MM.1S (cell line): ENCODE data around the gene REXO4.

Experiments
- DNase-seq: peaks from one replicate; pipeline ENCODE4 v3.0.0-alpha.2; 2015
- H2AFZ ChIP-seq: fragments of 300-600 bp; sonication (generic); 2 replicates; pipeline ENCODE4 v1.6.0; 2016; ENCODE audit warnings: antibody characterized with exemption, low read length
- H3F3A ChIP-seq: fragments of 300-600 bp; sonication (generic); 2 replicates; pipeline ENCODE4 v1.6.1; 2016; ENCODE audit warnings: mild to moderate bottlenecking, antibody characterized with exemption, low read length, moderate library complexity, mixed read lengths; ENCODE audit not compliant: insufficient read depth
- H3K27ac ChIP-seq: fragments of 300-600 bp; sonication (generic); 2 replicates; pipeline ENCODE4 v1.5.1; 2016; ENCODE audit warnings: mild to moderate bottlenecking, low read length
- H3K27me3 ChIP-seq: fragments of 300-600 bp; sonication (generic); replicated peaks from 2 replicates; pipeline ENCODE4 v1.6.0; 2016; ENCODE audit warnings: low read length; ENCODE audit not compliant: insufficient read depth
- H3K36me3 ChIP-seq: fragments of 300-600 bp; sonication (generic); replicated peaks from 2 replicates; pipeline ENCODE4 v1.6.1; 2016; ENCODE audit warnings: mild to moderate bottlenecking, low read length, mixed read lengths; ENCODE audit not compliant: insufficient read depth
- H3K4me1 ChIP-seq: fragments of 300-600 bp; sonication (generic); 2 replicates; pipeline ENCODE4 v1.6.1; 2016; ENCODE audit warnings: low read length, mixed read lengths
- H3K4me2 ChIP-seq: fragments of 300-600 bp; sonication (generic); 2 replicates; pipeline ENCODE4 v1.6.0; 2016; ENCODE audit warnings: low read depth, low read length
- H3K4me3 ChIP-seq: fragments of 300-600 bp; sonication (generic); 2 replicates; pipeline ENCODE4 v1.5.1; 2016; ENCODE audit warnings: low read length, mixed read lengths
- H3K79me2 ChIP-seq: fragments of 300-600 bp; sonication (generic); 2 replicates; pipeline ENCODE4 v1.6.1; 2016; ENCODE audit warnings: mixed run types, low read length, mixed read lengths
- H3K9ac ChIP-seq: fragments of 300-600 bp; sonication (generic); 2 replicates; pipeline ENCODE4 v1.6.1; 2016; ENCODE audit warnings: low read length, mixed read lengths
- H3K9me2 ChIP-seq: fragments of 300-600 bp; sonication (generic); replicated peaks from 2 replicates; pipeline ENCODE4 v1.6.1; 2016; ENCODE audit warnings: mild to moderate bottlenecking, low read length, mixed read lengths; ENCODE audit not compliant: insufficient read depth
- H3K9me3 ChIP-seq: fragments of 300-600 bp; sonication (generic); replicated peaks from 2 replicates; pipeline ENCODE4 v1.6.1; 2016; ENCODE audit warnings: mild to moderate bottlenecking, low read length, mixed read lengths; ENCODE audit not compliant: insufficient read depth
- H4K20me1 ChIP-seq: fragments of 300-600 bp; sonication (generic); 2 replicates; pipeline ENCODE4 v1.6.1; 2016; ENCODE audit warnings: mild to moderate bottlenecking, low read length, moderate library complexity, mixed read lengths; ENCODE audit not compliant: insufficient read depth
- CTCF ChIP-seq: fragments of 300-600 bp; sonication (generic); IDR thresholded peaks from 2 replicates; pipeline ENCODE4 v1.5.1; 2016; ENCODE audit warnings: antibody characterized with exemption, low read length, mixed read lengths
- EZH2 ChIP-seq: fragments of 300-600 bp; sonication (generic); optimal IDR thresholded peaks from 2 replicates; pipeline ENCODE3; 2017; ENCODE audit warnings: low read depth, mild to moderate bottlenecking, antibody characterized with exemption, low read length, mixed read lengths
- EZH2phosphoT487 ChIP-seq: fragments of 300-600 bp; sonication (generic); IDR thresholded peaks from 2 replicates; pipeline ENCODE4 v1.6.1; 2018; ENCODE audit warnings: antibody characterized with exemption, low read length

Gene REXO4

GRCh38 chr9:133423216-133423615 lies 5.4 kb upstream of the REXO4 start:
- no peak overlapping the region for H3K9ac ChIP-seq
- 0 out of 2 replicates have a peak, but pooled peaks cover 4% of the 10 kb centered on the region for H3K4me1 ChIP-seq
- H3K9me2 ChIP-seq, result no peaks in the 10 kb centered on the region
- TF ChIP-seq EZH2, result no peak
- TF ChIP-seq EZH2phosphoT487, result no peak
- no peak for TF ChIP-seq CTCF
- H3K27me3 ChIP-seq, result peaks cover 55% of the 10 kb centered on the region
- DNase-seq, result no peak
- no peak overlapping the region for H3K4me3 ChIP-seq
- H3K79me2 ChIP-seq, result no peaks in the 10 kb centered on the region
- H2AFZ ChIP-seq, result no peak overlapping the region
- no peak overlapping the region for H3K27ac ChIP-seq
- no peaks in the 10 kb centered on the region for H3K36me3 ChIP-seq
- no peak overlapping the region for H3K4me2 ChIP-seq
- 0 out of 2 replicates have a peak, but pooled peaks cover 3% of the 10 kb centered on the region for H3F3A ChIP-seq
- H4K20me1 ChIP-seq, result no peaks in the 10 kb centered on the region
- no peaks in the 10 kb centered on the region for H3K9me3 ChIP-seq

DNA sequence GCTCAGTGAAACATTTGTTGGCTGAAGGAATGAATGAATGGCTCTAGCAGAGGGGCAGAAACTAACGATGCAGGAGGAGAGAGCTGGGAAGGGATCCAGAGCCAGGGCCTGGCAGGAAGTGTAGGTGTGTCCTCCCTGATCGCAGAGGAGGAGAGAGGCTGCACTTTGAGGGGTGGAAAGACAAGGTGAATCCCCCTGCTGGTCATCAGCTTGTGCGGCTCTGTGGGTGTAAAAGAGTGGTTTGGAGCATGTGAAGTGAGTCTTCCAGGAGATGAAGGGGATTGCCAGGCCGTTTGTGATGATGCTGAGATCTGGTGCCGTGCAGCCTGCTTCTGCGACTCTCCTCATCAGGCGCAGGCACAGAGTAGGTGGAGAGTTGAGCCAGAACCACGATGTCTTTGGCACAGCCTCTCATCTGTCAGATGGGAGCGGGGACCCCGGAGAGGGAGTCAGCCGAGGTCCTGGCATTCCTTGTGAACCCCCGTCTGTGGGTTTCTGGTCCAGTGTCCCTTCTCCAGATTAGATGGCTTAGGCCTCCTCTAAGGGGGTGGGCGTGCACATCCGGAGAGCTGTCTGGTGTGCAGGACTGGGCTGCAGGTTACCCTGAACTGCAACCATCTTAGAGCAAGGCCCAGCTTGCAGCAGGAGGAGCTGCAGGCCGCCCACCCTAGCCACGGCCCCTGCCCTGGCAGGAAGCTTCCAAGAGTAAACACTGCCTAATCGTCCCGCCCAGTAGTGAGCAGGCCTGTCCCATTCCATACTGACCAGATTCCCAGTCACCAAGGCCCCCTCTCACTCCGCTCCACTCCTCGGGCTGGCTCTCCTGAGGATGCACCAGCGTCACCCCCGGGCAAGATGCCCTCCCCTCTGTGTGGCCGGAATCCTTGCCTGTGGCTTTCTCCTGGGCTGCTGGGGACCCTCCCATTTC lies 4.1 kb upstream of the REXO4 start, which contains the start of gene ADAMTS13:
TSS of gene ADAMTS13 (plus strand) at position 753 of the 928 bp plus-strand sequence. CDS start at position 830, 77 bp downstream.
- Histone ChIP-seq H3K27me3 (peaks cover 42% of the 10 kb centered on the region), H3K9ac (no peak within 1 kb of the TSS), H3K9me3 (no peaks in the 10 kb centered on the region), H3K36me3 (no peaks in the 10 kb centered on the region), H3K4me1 (0 out of 2 replicates have a peak, but pooled peaks cover 4% of the 10 kb centered on the region), H3K4me2 (no peak within 1 kb of the TSS), H4K20me1 (no peaks in the 10 kb centered on the region), H3F3A (0 out of 2 replicates have a peak, but pooled peaks cover 3% of the 10 kb centered on the region), H3K27ac (no peak within 1 kb of the TSS), H2AFZ (no peak within 1 kb of the TSS), H3K79me2 (peaks cover 10% of the 10 kb centered on the region), H3K4me3 (no peak within 1 kb of the TSS), H3K9me2 (no peaks in the 10 kb centered on the region)
- no peak for DNase-seq
- no peak for TF ChIP-seq EZH2phosphoT487
- TF ChIP-seq CTCF, result no peak
- no peak for TF ChIP-seq EZH2

DNA sequence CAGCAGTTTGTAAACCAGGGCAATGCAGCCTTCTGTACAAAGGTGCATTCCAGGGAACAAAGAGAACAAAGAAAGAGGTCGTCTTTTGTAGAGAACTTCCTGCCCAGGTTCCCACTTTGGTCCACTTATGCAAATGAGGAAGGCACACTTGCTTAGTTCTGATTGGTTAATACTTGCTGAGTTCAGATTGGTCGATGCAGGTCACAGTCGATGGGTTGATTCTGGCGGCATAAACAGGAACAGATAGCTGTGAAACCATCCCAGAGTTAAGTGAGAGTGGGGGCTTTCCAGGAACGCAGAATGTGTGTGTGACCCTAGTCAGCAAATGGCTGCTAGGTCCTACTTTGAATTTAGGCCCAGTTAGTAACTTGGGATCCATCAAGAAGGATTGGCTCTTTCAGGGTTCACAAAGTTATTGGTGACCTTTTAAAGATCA lies 2.6 kb upstream of the REXO4 start:
- no peak overlapping the region for H3K4me3 ChIP-seq
- H3K4me1 ChIP-seq, result peaks cover 12% of the 10 kb centered on the region; the same call in 1 of the 2 replicates
- no peak overlapping the region for H3K27ac ChIP-seq
- no peak overlapping the region for H2AFZ ChIP-seq
- no peak overlapping the region for H3K4me2 ChIP-seq
- TF ChIP-seq EZH2phosphoT487, result no peak
- no peak for TF ChIP-seq EZH2
- TF ChIP-seq CTCF, result no peak
- peaks cover 24% of the 10 kb centered on the region for H3K79me2 ChIP-seq
- H3K9me2 ChIP-seq, result no peaks in the 10 kb centered on the region
- no peaks in the 10 kb centered on the region for H4K20me1 ChIP-seq
- DNase-seq, result peak; percentile 49
- H3K36me3 ChIP-seq, result no peaks in the 10 kb centered on the region; the same call in 1 of the 2 replicates
- H3K9me3 ChIP-seq, result no peaks in the 10 kb centered on the region
- 0 out of 2 replicates have a peak, but pooled peaks cover 3% of the 10 kb centered on the region for H3F3A ChIP-seq
- H3K27me3 ChIP-seq, result peaks cover 27% of the 10 kb centered on the region
- no peak overlapping the region for H3K9ac ChIP-seq
